PC-9 (cell line): ENCODE results near the gene NRXN2. TPM values are rescaled to one million over a fixed set of nuclear protein-coding genes. Genes with fewer than 3 reads are reported as not detected.

Experiments used
- BruUV-seq: library from RNA; stranded (reverse); fragments of 400-500 nt; replicated peaks from 2 replicates; lab custom pipeline; 2021; lab: Mats Ljungman, UMichigan
- CTCF ChIA-PET: fragments of 300-600 bp; sonication (Branson Sonifier 250); formaldehyde crosslinking; loops from one replicate; lab custom pipeline; 2022; ENCODE audit warnings: antibody characterized with exemption; lab: Charles Lee
- POLR2A ChIA-PET: fragments of 300-600 bp; sonication (Branson Sonifier 250); formaldehyde crosslinking; loops from one replicate; lab custom pipeline; 2022; ENCODE audit warnings: antibody characterized with exemption; ENCODE audit not compliant: unreplicated experiment; lab: Charles Lee
- DNase-seq, 2 experiments: peaks; one replicate each; pipeline versions ENCODE4 v3.0.0 to v3.0.0-alpha.2; 2015 to 2022; ENCODE audit warnings: mixed read lengths in 1 of 2
- H2AFZ ChIP-seq: fragments of 200-600 bp; sonication (generic); 2 replicates; pipeline ENCODE4 v1.8.1; 2017; ENCODE audit warnings: antibody characterized with exemption
- H3F3A ChIP-seq: fragments of 200-600 bp; sonication (generic); 2 replicates; pipeline ENCODE4 v1.8.1; 2017; ENCODE audit warnings: antibody characterized with exemption, mild to moderate bottlenecking, low read depth; ENCODE audit not compliant: insufficient read depth
- H3K27ac ChIP-seq: fragments of 200-600 bp; sonication (generic); 2 replicates; pipeline ENCODE4 v1.6.1; 2016; ENCODE audit warnings: mixed run types
- H3K27me3 ChIP-seq: fragments of 200-600 bp; sonication (generic); 2 replicates; pipeline ENCODE4 v1.6.1; 2016; ENCODE audit warnings: low read depth, mixed run types; ENCODE audit not compliant: insufficient read depth
- H3K36me3 ChIP-seq: fragments of 200-600 bp; sonication (generic); 2 replicates; pipeline ENCODE4 v1.6.1; 2016; ENCODE audit warnings: low read depth, mixed run types
- H3K4me1 ChIP-seq: fragments of 200-600 bp; sonication (generic); replicated peaks from 2 replicates; pipeline ENCODE4 v1.6.1; 2016; ENCODE audit warnings: mixed run types; ENCODE audit not compliant: insufficient read depth
- H3K4me2 ChIP-seq: fragments of 200-600 bp; sonication (generic); 2 replicates; pipeline ENCODE4 v1.6.1; 2017; ENCODE audit warnings: mixed run types
- H3K4me3 ChIP-seq: fragments of 200-600 bp; sonication (generic); 2 replicates; pipeline ENCODE4 v1.6.1; 2016; ENCODE audit warnings: mixed run types
- H3K79me2 ChIP-seq: fragments of 200-600 bp; sonication (generic); 2 replicates; pipeline ENCODE4 v1.6.1; 2017; ENCODE audit warnings: low read depth, mixed run types
- H3K9me2 ChIP-seq: fragments of 200-600 bp; sonication (generic); 2 replicates; pipeline ENCODE4 v1.8.1; 2017; ENCODE audit warnings: mild to moderate bottlenecking; ENCODE audit not compliant: insufficient read depth
- H3K9me3 ChIP-seq: fragments of 200-600 bp; sonication (generic); 2 replicates; pipeline ENCODE4 v1.8.1; 2016; ENCODE audit warnings: low read depth; ENCODE audit not compliant: insufficient read depth
- H4K20me1 ChIP-seq: fragments of 200-600 bp; sonication (generic); 2 replicates; pipeline ENCODE4 v1.8.1; 2017; ENCODE audit not compliant: insufficient read depth
- EZH2 ChIP-seq: fragments of 200-600 bp; sonication (generic); IDR thresholded peaks from 2 replicates; pipeline ENCODE4 v1.8.0; 2017; ENCODE audit warnings: antibody characterized with exemption, low read depth
- intact Hi-C: fragments of 100-400 bp; cut with micrococcal nuclease; formaldehyde crosslinking; loops from one replicate; pipeline ENCODE4 v1.10.0; 2022; ENCODE audit not compliant: unreplicated experiment
- total RNA-seq: library from RNA; stranded (reverse); gene quantifications from 2 replicates; pipeline ENCODE4 v1.2.3, GENCODE V29; 2021
- TF ChIP-seq, protein P1 (sequence below): fragments of 200-600 bp; sonication (generic); conservative IDR thresholded peaks from 2 replicates; pipeline ENCODE4 v1.6.1; 2017; ENCODE audit warnings: mixed run types, antibody characterized with exemption, mild to moderate bottlenecking, moderate library complexity

The NRXN2 gene
- total RNA-seq, 1 experiment from 2014 or later = not detected

DNA sequence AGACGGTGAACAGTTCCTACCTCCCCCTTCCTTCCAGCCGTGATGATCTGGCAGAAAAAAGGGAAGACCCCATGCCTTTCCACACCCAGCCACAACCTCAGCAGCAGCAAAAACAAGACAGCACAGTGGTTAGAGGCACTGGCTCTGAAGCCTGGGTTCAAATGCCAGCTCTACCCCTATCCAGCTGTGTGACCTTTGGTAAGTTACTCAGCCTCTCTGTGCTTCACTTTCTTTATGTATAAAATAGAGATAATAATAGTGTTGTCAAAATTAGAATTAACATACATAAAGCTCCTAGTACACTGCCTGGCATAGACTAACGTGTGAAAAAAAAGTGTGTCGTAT is 4.2 kb downstream of the NRXN2 start:
- BruUV-seq = no TSS peak
- DNase-seq = no peak
- intact Hi-C loops = no loop called here
- Histone ChIP-seq H3K4me1 (peaks cover 6% of the 10 kb centered on the region; the same call in 1 of the 2 replicates), H3K36me3 (no peaks in the 10 kb centered on the region), H3F3A (peaks cover 3% of the 10 kb centered on the region; the same call in 1 of the 2 replicates), H3K4me2 (no peak overlapping the region), H3K79me2 (no peaks in the 10 kb centered on the region), H4K20me1 (0 out of 2 replicates have a peak, but pooled peaks cover 5% of the 10 kb centered on the region), H3K27me3 (peaks cover 88% of the 10 kb centered on the region), H3K9me3 (no peaks in the 10 kb centered on the region), H2AFZ (no peak overlapping the region), H3K4me3 (no peak overlapping the region), H3K9me2 (no peaks in the 10 kb centered on the region), H3K27ac (no peak overlapping the region)
- TF ChIP-seq, protein P1, sequence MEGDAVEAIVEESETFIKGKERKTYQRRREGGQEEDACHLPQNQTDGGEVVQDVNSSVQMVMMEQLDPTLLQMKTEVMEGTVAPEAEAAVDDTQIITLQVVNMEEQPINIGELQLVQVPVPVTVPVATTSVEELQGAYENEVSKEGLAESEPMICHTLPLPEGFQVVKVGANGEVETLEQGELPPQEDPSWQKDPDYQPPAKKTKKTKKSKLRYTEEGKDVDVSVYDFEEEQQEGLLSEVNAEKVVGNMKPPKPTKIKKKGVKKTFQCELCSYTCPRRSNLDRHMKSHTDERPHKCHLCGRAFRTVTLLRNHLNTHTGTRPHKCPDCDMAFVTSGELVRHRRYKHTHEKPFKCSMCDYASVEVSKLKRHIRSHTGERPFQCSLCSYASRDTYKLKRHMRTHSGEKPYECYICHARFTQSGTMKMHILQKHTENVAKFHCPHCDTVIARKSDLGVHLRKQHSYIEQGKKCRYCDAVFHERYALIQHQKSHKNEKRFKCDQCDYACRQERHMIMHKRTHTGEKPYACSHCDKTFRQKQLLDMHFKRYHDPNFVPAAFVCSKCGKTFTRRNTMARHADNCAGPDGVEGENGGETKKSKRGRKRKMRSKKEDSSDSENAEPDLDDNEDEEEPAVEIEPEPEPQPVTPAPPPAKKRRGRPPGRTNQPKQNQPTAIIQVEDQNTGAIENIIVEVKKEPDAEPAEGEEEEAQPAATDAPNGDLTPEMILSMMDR = no peak
- no peak for TF ChIP-seq EZH2
- ChIA-PET POLR2A (no interaction called here), CTCF (interaction anchor here (0.8 kb wide), 1 partner anchor 30 kb away, joined by 4 read pairs; no protein-coding TSS in a partner anchor)

DNA sequence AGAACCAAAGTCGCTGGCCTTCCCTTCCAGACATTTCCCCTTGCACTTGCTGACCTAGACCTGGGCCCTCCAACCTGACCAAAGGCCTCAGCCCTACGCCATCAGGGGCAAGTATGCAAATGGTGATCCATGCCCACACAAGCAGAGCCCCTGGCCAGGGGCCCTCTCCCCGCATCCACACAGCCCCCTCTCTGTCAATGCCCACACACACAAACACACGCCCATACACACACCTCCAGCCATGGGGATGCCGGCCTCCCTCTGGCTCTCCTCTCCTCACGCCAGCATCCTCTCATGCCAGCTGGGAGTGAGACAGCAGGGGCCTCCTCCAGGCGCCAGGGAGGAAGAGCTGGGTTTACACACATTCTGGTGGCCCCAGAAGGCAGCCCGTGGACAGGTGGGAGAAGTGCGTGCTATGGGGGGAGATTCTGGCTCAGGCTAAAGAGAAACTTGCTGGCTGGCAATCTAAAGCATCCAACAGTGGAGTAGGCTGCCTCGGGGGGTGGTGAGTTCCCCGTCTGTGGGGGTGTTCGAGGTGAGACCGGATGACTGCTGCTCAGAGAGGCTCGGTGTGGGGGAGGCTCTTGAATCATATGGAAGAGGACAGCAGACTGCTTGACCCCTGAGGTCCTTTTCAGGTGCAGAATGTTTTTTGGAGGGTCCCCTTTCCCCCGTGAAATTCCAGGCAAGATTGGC is 4.8 kb downstream of the NRXN2 start:
- ChIA-PET POLR2A (no interaction called here), CTCF (no interaction called here)
- Histone ChIP-seq H3K27me3 (peaks cover 88% of the 10 kb centered on the region), H3K9me3 (no peaks in the 10 kb centered on the region), H3K27ac (no peak overlapping the region), H3K9me2 (no peaks in the 10 kb centered on the region), H2AFZ (no peak overlapping the region), H3K4me2 (no peak overlapping the region), H4K20me1 (0 out of 2 replicates have a peak, but pooled peaks cover 5% of the 10 kb centered on the region), H3K4me3 (no peak overlapping the region), H3K36me3 (no peaks in the 10 kb centered on the region), H3F3A (peaks cover 3% of the 10 kb centered on the region; the same call in 1 of the 2 replicates), H3K4me1 (peaks cover 2% of the 10 kb centered on the region; the same call in 1 of the 2 replicates), H3K79me2 (no peaks in the 10 kb centered on the region)
- TF ChIP-seq EZH2 = no peak
- TF ChIP-seq, protein P1 = no peak
- BruUV-seq = no TSS peak
- DNase-seq = no peak
- intact Hi-C loops = no loop called here

DNA sequence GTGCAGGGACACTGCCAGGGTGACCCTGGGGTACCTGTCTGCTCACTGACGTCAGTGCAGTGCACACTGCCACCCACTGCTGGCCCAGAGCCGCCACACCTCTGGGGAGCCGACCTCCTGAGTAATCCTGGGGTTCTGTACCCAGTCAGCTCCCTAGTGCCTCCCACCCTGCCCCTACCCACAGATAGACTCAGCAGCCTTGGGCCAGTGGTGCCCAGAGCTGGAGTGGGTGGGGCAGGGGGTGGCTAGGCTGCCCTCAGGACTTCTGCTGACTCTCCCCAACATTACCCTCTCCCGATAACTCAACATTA is 5.8 kb downstream of the NRXN2 start:
- Histone ChIP-seq H3K27me3 (peaks cover 84% of the 10 kb centered on the region), H2AFZ (no peak overlapping the region), H3K9me2 (no peaks in the 10 kb centered on the region), H4K20me1 (0 out of 2 replicates have a peak, but pooled peaks cover 5% of the 10 kb centered on the region), H3K4me3 (no peak overlapping the region), H3K4me2 (no peak overlapping the region), H3K4me1 (no peaks in the 10 kb centered on the region), H3K27ac (no peak overlapping the region), H3F3A (peaks cover 3% of the 10 kb centered on the region; the same call in 1 of the 2 replicates), H3K36me3 (no peaks in the 10 kb centered on the region), H3K79me2 (no peaks in the 10 kb centered on the region), H3K9me3 (no peaks in the 10 kb centered on the region)
- intact Hi-C loops = no loop called here
- POLR2A ChIA-PET = no interaction called here
- DNase-seq = no peak
- CTCF ChIA-PET = no interaction called here
- no peak for TF ChIP-seq EZH2
- TF ChIP-seq, protein P1 = no peak
- BruUV-seq = no TSS peak
